PC-9 (cell line): ENCODE results near the gene ALK.

Experiments
- EZH2 ChIP-seq: fragments of 200-600 bp; sonication (generic); IDR thresholded peaks from 2 replicates; pipeline ENCODE4 v1.8.0; 2017; ENCODE audit warnings: antibody characterized with exemption, low read depth
- TF ChIP-seq, protein P1 (sequence below): fragments of 200-600 bp; sonication (generic); conservative IDR thresholded peaks from 2 replicates; pipeline ENCODE4 v1.6.1; 2017; ENCODE audit warnings: mixed run types, antibody characterized with exemption, mild to moderate bottlenecking, moderate library complexity

- no peak for TF ChIP-seq EZH2
- TF ChIP-seq, protein P1, sequence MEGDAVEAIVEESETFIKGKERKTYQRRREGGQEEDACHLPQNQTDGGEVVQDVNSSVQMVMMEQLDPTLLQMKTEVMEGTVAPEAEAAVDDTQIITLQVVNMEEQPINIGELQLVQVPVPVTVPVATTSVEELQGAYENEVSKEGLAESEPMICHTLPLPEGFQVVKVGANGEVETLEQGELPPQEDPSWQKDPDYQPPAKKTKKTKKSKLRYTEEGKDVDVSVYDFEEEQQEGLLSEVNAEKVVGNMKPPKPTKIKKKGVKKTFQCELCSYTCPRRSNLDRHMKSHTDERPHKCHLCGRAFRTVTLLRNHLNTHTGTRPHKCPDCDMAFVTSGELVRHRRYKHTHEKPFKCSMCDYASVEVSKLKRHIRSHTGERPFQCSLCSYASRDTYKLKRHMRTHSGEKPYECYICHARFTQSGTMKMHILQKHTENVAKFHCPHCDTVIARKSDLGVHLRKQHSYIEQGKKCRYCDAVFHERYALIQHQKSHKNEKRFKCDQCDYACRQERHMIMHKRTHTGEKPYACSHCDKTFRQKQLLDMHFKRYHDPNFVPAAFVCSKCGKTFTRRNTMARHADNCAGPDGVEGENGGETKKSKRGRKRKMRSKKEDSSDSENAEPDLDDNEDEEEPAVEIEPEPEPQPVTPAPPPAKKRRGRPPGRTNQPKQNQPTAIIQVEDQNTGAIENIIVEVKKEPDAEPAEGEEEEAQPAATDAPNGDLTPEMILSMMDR = no peak
Observed at GRCh38 chr2:29213888-29214291, 707.5 kb downstream of the ALK start.
